HEK293 (cell line): ENCODE results near the gene TMEM41A.

Experiments used
- KLF1 ChIP-seq: fragments of 450-650 bp; formaldehyde crosslinking; IDR thresholded peaks from 2 replicates; pipeline ENCODE4 v1.5.1; 2016; ENCODE audit warnings: missing biosample characterization, missing genetic modification characterization
- KLF8 ChIP-seq: fragments of 450-650 bp; formaldehyde crosslinking; IDR thresholded peaks from 2 replicates; pipeline ENCODE4 v1.5.1; 2016; ENCODE audit warnings: missing biosample characterization, missing genetic modification characterization
- RBAK ChIP-seq: fragments of 450-650 bp; formaldehyde crosslinking; IDR thresholded peaks from 2 replicates; pipeline ENCODE4 v1.5.1; 2016; ENCODE audit warnings: missing biosample characterization, missing genetic modification characterization
- TCF7L2 ChIP-seq: IDR thresholded peaks from 2 replicates; pipeline ENCODE4 v1.6.1; 2011; ENCODE audit warnings: low read depth, mild to moderate bottlenecking, inconsistent platforms, low read length, moderate library complexity, borderline replicate concordance
- YY1 ChIP-seq: fragments of 450-650 bp; formaldehyde crosslinking; IDR thresholded peaks from 2 replicates; pipeline ENCODE4 v1.5.1; 2018; ENCODE audit warnings: missing biosample characterization, missing genetic modification characterization
- ZBTB17 ChIP-seq: fragments of 450-650 bp; formaldehyde crosslinking; IDR thresholded peaks from 2 replicates; pipeline ENCODE4 v1.5.1; 2016; ENCODE audit warnings: missing biosample characterization, missing genetic modification characterization
- ZBTB20 ChIP-seq: fragments of 450-650 bp; formaldehyde crosslinking; IDR thresholded peaks from 2 replicates; pipeline ENCODE4 v1.5.1; 2016; ENCODE audit warnings: missing biosample characterization, missing genetic modification characterization
- ZEB2 ChIP-seq: fragments of 450-650 bp; formaldehyde crosslinking; IDR thresholded peaks from 2 replicates; pipeline ENCODE4 v1.5.1; 2016; ENCODE audit warnings: missing biosample characterization, missing genetic modification characterization
- ZFP37 ChIP-seq: fragments of 450-650 bp; formaldehyde crosslinking; IDR thresholded peaks from 2 replicates; pipeline ENCODE4 v1.5.1; 2016; ENCODE audit warnings: missing biosample characterization, missing genetic modification characterization
- ZNF112 ChIP-seq: fragments of 450-650 bp; formaldehyde crosslinking; IDR thresholded peaks from 2 replicates; pipeline ENCODE4 v1.5.0; 2017; ENCODE audit warnings: missing biosample characterization, missing genetic modification characterization
- ZNF121 ChIP-seq: fragments of 450-650 bp; formaldehyde crosslinking; IDR thresholded peaks from 2 replicates; pipeline ENCODE4 v1.5.1; 2016; ENCODE audit warnings: missing biosample characterization, missing genetic modification characterization
- ZNF140 ChIP-seq: fragments of 450-650 bp; formaldehyde crosslinking; IDR thresholded peaks from 2 replicates; pipeline ENCODE4 v1.5.1; 2016; ENCODE audit warnings: missing biosample characterization, missing genetic modification characterization
- ZNF169 ChIP-seq: fragments of 450-650 bp; formaldehyde crosslinking; IDR thresholded peaks from 2 replicates; pipeline ENCODE4 v1.5.1; 2016; ENCODE audit warnings: missing biosample characterization, missing genetic modification characterization
- ZNF221 ChIP-seq: fragments of 450-650 bp; formaldehyde crosslinking; IDR thresholded peaks from 2 replicates; pipeline ENCODE4 v1.5.1; 2017; ENCODE audit warnings: missing biosample characterization, missing genetic modification characterization, borderline replicate concordance
- ZNF24 ChIP-seq: fragments of 450-650 bp; formaldehyde crosslinking; IDR thresholded peaks from 2 replicates; pipeline ENCODE4 v1.5.1; 2016; ENCODE audit warnings: missing biosample characterization, missing genetic modification characterization
- ZNF311 ChIP-seq: fragments of 450-650 bp; formaldehyde crosslinking; IDR thresholded peaks from 2 replicates; pipeline ENCODE4 v1.5.1; 2017; ENCODE audit warnings: missing biosample characterization, missing genetic modification characterization, borderline replicate concordance
- ZNF324 ChIP-seq: fragments of 450-650 bp; formaldehyde crosslinking; IDR thresholded peaks from 2 replicates; pipeline ENCODE4 v1.5.1; 2016; ENCODE audit warnings: missing biosample characterization, missing genetic modification characterization
- ZNF341 ChIP-seq: fragments of 450-650 bp; formaldehyde crosslinking; IDR thresholded peaks from 2 replicates; pipeline ENCODE4; 2016; ENCODE audit warnings: low read depth, missing biosample characterization, missing genetic modification characterization
- ZNF394 ChIP-seq: fragments of 450-650 bp; formaldehyde crosslinking; IDR thresholded peaks from 2 replicates; pipeline ENCODE4 v1.5.1; 2016; ENCODE audit warnings: missing biosample characterization, missing genetic modification characterization, mild to moderate bottlenecking, moderate library complexity, borderline replicate concordance
- ZNF416 ChIP-seq: fragments of 450-650 bp; formaldehyde crosslinking; IDR thresholded peaks from 2 replicates; pipeline ENCODE4 v1.5.1; 2016; ENCODE audit warnings: missing biosample characterization, missing genetic modification characterization
- ZNF433 ChIP-seq: fragments of 450-650 bp; formaldehyde crosslinking; IDR thresholded peaks from 2 replicates; pipeline ENCODE4 v1.5.1; 2016; ENCODE audit warnings: missing biosample characterization, missing genetic modification characterization, low read depth
- ZNF514 ChIP-seq: fragments of 450-650 bp; formaldehyde crosslinking; IDR thresholded peaks from 2 replicates; pipeline ENCODE4 v1.5.1; 2016; ENCODE audit warnings: missing biosample characterization, missing genetic modification characterization
- ZNF571 ChIP-seq: fragments of 450-650 bp; formaldehyde crosslinking; IDR thresholded peaks from 2 replicates; pipeline ENCODE4 v1.5.0; 2017; ENCODE audit warnings: missing biosample characterization, missing genetic modification characterization
- ZNF624 ChIP-seq: fragments of 450-650 bp; formaldehyde crosslinking; IDR thresholded peaks from 2 replicates; pipeline ENCODE4 v1.5.1; 2017; ENCODE audit warnings: missing biosample characterization, missing genetic modification characterization
- ZNF660 ChIP-seq: fragments of 450-650 bp; IDR thresholded peaks from 2 replicates; pipeline ENCODE4 v1.5.1; 2018; ENCODE audit warnings: missing biosample characterization, mild to moderate bottlenecking, missing genetic modification characterization
- ZNF792 ChIP-seq: fragments of 450-650 bp; formaldehyde crosslinking; IDR thresholded peaks from 2 replicates; pipeline ENCODE4 v1.5.1; 2016; ENCODE audit warnings: missing biosample characterization, missing genetic modification characterization
- TF ChIP-seq, protein P1 (sequence below): fragments of 450-650 bp; formaldehyde crosslinking; IDR thresholded peaks from 2 replicates; pipeline ENCODE4 v1.5.1; 2016; ENCODE audit warnings: missing biosample characterization, missing genetic modification characterization, low read depth
- TF ChIP-seq, protein P2 (sequence below): fragments of 450-650 bp; formaldehyde crosslinking; IDR thresholded peaks from 2 replicates; pipeline ENCODE4 v1.5.1; 2016; ENCODE audit warnings: missing biosample characterization, missing genetic modification characterization
- TF ChIP-seq, protein P3 (sequence below): fragments of 450-650 bp; formaldehyde crosslinking; IDR thresholded peaks from 2 replicates; pipeline ENCODE4 v1.5.1; 2016; ENCODE audit warnings: missing biosample characterization, missing genetic modification characterization
- TF ChIP-seq, protein P4 (sequence below): fragments of 450-650 bp; formaldehyde crosslinking; IDR thresholded peaks from 2 replicates; pipeline ENCODE4 v1.5.1; 2017; ENCODE audit warnings: missing biosample characterization, mild to moderate bottlenecking, missing genetic modification characterization, moderate library complexity
- TF ChIP-seq, protein P5 (sequence below): fragments of 450-650 bp; formaldehyde crosslinking; IDR thresholded peaks from 2 replicates; pipeline ENCODE4 v1.5.1; 2016; ENCODE audit warnings: missing biosample characterization, missing genetic modification characterization, low read depth

Gene TMEM41A

DNA sequence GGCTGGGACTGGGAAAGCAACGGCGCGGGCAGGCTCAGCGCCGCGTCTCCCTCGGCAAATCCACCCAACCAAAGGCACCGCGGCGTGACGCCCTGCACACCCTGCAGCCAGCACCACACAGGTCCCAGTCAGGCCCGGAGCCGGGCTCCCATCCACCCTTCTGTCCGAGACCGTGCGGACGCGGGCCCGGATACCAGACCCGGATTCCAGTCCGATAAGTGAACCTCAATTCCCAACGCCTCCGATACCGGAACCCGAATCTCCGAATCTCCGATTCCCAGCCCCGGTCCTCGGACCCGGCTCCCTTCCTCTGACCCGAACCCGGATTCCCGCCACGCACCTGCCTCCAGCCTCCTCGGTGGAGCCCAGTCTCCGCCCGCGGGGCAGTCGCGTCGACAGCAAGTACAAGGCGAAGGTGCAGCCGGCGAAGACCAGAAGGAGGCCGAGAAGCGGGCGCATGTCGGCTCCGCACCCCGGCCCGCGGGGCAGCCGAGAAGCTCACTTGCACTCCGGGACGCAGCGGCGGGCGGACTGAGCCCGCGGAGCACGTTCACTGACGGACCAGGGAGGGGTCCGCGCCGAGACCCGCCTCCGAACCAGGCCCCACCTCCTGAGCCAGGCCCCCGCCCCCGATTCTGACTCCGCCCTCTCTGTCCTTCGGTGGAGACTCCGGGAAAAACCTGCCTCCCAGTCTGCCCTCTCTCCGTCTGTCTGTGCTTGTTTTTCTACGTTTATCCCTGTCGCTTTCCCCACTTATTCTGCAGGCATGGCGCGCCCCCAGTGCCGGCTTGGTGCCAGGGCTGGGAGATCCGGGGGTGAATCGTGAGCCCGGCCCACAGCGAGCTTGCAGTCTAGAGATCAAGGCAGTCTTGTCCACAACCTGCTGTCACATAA is at the start of gene TMEM41A (continued):
- TF ChIP-seq ZNF792 (tag by site-specific recombination) (no peak), ZEB2 (peak; percentile 84), TCF7L2 (no peak), ZNF416 (tag by site-specific recombination) (no peak), ZNF24 (tag by site-specific recombination) (peak; percentile 87), ZNF514 (tag by site-specific recombination) (no peak), ZNF394 (peak; percentile 85), ZNF341 (tag by site-specific recombination) (no peak; the same call in 1 of the 2 replicates), ZNF112 (tag by site-specific recombination) (no peak), YY1 (tag by site-specific recombination) (peak; percentile 79), ZNF121 (tag by site-specific recombination) (peak; percentile 74), ZNF624 (tag by site-specific recombination) (no peak), ZBTB20 (tag by site-specific recombination) (peak; percentile 70), ZNF169 (tag by site-specific recombination) (no peak), KLF1 (tag by site-specific recombination) (peak; percentile 26; the same call in 1 of the 2 replicates), ZNF571 (tag by site-specific recombination) (no peak), ZNF311 (tag by site-specific recombination) (no peak), ZBTB17 (peak; percentile 66), ZFP37 (tag by site-specific recombination) (peak; percentile 100), RBAK (tag by site-specific recombination) (no peak), KLF8 (peak; percentile 98), ZNF324 (tag by site-specific recombination) (peak; percentile 99), ZNF140 (tag by site-specific recombination) (no peak), ZNF433 (tag by site-specific recombination) (no peak), ZNF221 (tag by site-specific recombination) (no peak), ZNF660 (tag by site-specific recombination) (peak; percentile 99)
- TF ChIP-seq, protein P1, sequence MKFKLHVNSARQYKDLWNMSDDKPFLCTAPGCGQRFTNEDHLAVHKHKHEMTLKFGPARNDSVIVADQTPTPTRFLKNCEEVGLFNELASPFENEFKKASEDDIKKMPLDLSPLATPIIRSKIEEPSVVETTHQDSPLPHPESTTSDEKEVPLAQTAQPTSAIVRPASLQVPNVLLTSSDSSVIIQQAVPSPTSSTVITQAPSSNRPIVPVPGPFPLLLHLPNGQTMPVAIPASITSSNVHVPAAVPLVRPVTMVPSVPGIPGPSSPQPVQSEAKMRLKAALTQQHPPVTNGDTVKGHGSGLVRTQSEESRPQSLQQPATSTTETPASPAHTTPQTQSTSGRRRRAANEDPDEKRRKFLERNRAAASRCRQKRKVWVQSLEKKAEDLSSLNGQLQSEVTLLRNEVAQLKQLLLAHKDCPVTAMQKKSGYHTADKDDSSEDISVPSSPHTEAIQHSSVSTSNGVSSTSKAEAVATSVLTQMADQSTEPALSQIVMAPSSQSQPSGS (tag by site-specific recombination), result no peak
- TF ChIP-seq, protein P2, sequence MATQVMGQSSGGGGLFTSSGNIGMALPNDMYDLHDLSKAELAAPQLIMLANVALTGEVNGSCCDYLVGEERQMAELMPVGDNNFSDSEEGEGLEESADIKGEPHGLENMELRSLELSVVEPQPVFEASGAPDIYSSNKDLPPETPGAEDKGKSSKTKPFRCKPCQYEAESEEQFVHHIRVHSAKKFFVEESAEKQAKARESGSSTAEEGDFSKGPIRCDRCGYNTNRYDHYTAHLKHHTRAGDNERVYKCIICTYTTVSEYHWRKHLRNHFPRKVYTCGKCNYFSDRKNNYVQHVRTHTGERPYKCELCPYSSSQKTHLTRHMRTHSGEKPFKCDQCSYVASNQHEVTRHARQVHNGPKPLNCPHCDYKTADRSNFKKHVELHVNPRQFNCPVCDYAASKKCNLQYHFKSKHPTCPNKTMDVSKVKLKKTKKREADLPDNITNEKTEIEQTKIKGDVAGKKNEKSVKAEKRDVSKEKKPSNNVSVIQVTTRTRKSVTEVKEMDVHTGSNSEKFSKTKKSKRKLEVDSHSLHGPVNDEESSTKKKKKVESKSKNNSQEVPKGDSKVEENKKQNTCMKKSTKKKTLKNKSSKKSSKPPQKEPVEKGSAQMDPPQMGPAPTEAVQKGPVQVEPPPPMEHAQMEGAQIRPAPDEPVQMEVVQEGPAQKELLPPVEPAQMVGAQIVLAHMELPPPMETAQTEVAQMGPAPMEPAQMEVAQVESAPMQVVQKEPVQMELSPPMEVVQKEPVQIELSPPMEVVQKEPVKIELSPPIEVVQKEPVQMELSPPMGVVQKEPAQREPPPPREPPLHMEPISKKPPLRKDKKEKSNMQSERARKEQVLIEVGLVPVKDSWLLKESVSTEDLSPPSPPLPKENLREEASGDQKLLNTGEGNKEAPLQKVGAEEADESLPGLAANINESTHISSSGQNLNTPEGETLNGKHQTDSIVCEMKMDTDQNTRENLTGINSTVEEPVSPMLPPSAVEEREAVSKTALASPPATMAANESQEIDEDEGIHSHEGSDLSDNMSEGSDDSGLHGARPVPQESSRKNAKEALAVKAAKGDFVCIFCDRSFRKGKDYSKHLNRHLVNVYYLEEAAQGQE (tag by site-specific recombination), result peak; percentile 49; the same call in 1 of the 2 replicates
- TF ChIP-seq, protein P3, sequence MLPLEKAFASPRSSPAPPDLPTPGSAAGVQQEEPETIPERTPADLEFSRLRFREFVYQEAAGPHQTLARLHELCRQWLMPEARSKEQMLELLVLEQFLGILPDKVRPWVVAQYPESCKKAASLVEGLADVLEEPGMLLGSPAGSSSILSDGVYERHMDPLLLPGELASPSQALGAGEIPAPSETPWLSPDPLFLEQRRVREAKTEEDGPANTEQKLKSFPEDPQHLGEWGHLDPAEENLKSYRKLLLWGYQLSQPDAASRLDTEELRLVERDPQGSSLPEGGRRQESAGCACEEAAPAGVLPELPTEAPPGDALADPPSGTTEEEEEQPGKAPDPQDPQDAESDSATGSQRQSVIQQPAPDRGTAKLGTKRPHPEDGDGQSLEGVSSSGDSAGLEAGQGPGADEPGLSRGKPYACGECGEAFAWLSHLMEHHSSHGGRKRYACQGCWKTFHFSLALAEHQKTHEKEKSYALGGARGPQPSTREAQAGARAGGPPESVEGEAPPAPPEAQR (tag by site-specific recombination), result no peak; the same call in 1 of the 2 replicates
- TF ChIP-seq, protein P4, sequence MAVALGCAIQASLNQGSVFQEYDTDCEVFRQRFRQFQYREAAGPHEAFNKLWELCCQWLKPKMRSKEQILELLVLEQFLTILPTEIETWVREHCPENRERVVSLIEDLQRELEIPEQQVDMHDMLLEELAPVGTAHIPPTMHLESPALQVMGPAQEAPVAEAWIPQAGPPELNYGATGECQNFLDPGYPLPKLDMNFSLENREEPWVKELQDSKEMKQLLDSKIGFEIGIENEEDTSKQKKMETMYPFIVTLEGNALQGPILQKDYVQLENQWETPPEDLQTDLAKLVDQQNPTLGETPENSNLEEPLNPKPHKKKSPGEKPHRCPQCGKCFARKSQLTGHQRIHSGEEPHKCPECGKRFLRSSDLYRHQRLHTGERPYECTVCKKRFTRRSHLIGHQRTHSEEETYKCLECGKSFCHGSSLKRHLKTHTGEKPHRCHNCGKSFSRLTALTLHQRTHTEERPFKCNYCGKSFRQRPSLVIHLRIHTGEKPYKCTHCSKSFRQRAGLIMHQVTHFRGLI (tag by site-specific recombination), result no peak; the same call in 1 of the 2 replicates
- TF ChIP-seq, protein P5, sequence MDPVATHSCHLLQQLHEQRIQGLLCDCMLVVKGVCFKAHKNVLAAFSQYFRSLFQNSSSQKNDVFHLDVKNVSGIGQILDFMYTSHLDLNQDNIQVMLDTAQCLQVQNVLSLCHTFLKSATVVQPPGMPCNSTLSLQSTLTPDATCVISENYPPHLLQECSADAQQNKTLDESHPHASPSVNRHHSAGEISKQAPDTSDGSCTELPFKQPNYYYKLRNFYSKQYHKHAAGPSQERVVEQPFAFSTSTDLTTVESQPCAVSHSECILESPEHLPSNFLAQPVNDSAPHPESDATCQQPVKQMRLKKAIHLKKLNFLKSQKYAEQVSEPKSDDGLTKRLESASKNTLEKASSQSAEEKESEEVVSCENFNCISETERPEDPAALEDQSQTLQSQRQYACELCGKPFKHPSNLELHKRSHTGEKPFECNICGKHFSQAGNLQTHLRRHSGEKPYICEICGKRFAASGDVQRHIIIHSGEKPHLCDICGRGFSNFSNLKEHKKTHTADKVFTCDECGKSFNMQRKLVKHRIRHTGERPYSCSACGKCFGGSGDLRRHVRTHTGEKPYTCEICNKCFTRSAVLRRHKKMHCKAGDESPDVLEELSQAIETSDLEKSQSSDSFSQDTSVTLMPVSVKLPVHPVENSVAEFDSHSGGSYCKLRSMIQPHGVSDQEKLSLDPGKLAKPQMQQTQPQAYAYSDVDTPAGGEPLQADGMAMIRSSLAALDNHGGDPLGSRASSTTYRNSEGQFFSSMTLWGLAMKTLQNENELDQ (tag by site-specific recombination), result no peak
